Fibroblast of the aortic adventitia (primary cell): Measurements from ENCODE around the gene PIM2. TPM values are rescaled to one million over a fixed set of nuclear protein-coding genes. Genes with fewer than 3 reads are reported as not detected.

Source experiments
- DNase-seq: peaks from one replicate; pipeline ENCODE4 v3.0.0-alpha.2; 2010; ENCODE audit warnings: low read depth
- H3K4me3 ChIP-seq: 2 replicates; pipeline ENCODE4 v1.5.1; 2011; ENCODE audit warnings: low read depth, mild to moderate bottlenecking, control low read depth, low read length, moderate library complexity
- CTCF ChIP-seq: IDR thresholded peaks from 2 replicates; pipeline ENCODE4 v1.5.1; 2011; ENCODE audit warnings: mild to moderate bottlenecking, low read length, control low read depth, inconsistent platforms; ENCODE audit not compliant: insufficient read depth
- total RNA-seq: library from RNA; depleted of rRNA; stranded (reverse); fragments of >200 nt; gene quantifications from 2 replicates; pipeline ENCODE4 v1.2.3, GENCODE V29; 2012; ENCODE audit warnings: low replicate concordance

Gene PIM2
- total RNA-seq = 2.1 and 5.0 TPM in 2 replicates

GRCh38 chrX:48918643-48919340, at the start of gene PIM2:
PIM2 (minus strand) TSS chrX:48919024; CDS start chrX:48918834, 190 bp downstream.
- H3K4me3 ChIP-seq = peak within 1 kb of the TSS; percentile 54
- no peak for TF ChIP-seq CTCF
- DNase-seq = peak; percentile 39

- no peak for TF ChIP-seq CTCF
- no peak for DNase-seq
- no peak overlapping the region for H3K4me3 ChIP-seq
These were observed 49.6 kb upstream of the PIM2 start for GRCh38 chrX:48968377-48968776.

GRCh38 chrX:48966796-48967579, 48.2 kb upstream of the PIM2 start:
- DNase-seq = peak; percentile 28
- TF ChIP-seq CTCF = no peak

GRCh38 chrX:48965959-48966358, 47.1 kb upstream of the PIM2 start:
- H3K4me3 ChIP-seq = no peak overlapping the region
- no peak for DNase-seq
- no peak for TF ChIP-seq CTCF

More at GRCh38 chrX:48966796-48967579, 48.2 kb upstream of the PIM2 start:
- no peak overlapping the region for H3K4me3 ChIP-seq

- TF ChIP-seq CTCF = no peak
- no peak overlapping the region for H3K4me3 ChIP-seq
- peak; percentile 77 for DNase-seq
These were observed 42.8 kb upstream of the PIM2 start for GRCh38 chrX:48961585-48962091.

GRCh38 chrX:48960291-48960690, 41.5 kb upstream of the PIM2 start:
- DNase-seq = no peak
- TF ChIP-seq CTCF = no peak
- no peak overlapping the region for H3K4me3 ChIP-seq
